Smooth muscle cell (in vitro differentiated cells): ENCODE results near the gene PDE2A. TPM values are rescaled to one million over a fixed set of nuclear protein-coding genes. Genes with fewer than 3 reads are reported as not detected.

Experiments
- DNase-seq: peaks from one replicate; lab custom pipeline; 2025; ENCODE audit not compliant: unreplicated experiment; lab: John Stamatoyannopoulos, UW
- H2AFZ ChIP-seq: fragments of 200-600 bp; sonication (generic); 2 replicates; pipeline ENCODE4 v1.6.0; 2016; ENCODE audit warnings: antibody characterized with exemption, low read depth, mild to moderate bottlenecking
- H3F3A ChIP-seq: fragments of 200-600 bp; sonication (generic); 2 replicates; pipeline ENCODE4 v1.6.0; 2017; ENCODE audit warnings: antibody characterized with exemption, low read depth
- H3K27ac ChIP-seq: fragments of 200-600 bp; sonication (generic); 2 replicates; pipeline ENCODE4 v1.5.1; 2016; ENCODE audit warnings: low read depth, mild to moderate bottlenecking
- H3K27me3 ChIP-seq: fragments of 200-600 bp; sonication (generic); 2 replicates; pipeline ENCODE4 v1.6.1; 2016; ENCODE audit warnings: low read depth, mild to moderate bottlenecking
- H3K36me3 ChIP-seq: fragments of 200-600 bp; sonication (generic); 2 replicates; pipeline ENCODE4 v1.5.1; 2016; ENCODE audit warnings: low read depth
- H3K4me1 ChIP-seq: fragments of 200-600 bp; sonication (generic); 2 replicates; pipeline ENCODE4 v1.5.1; 2016; ENCODE audit warnings: low read depth
- H3K4me2 ChIP-seq: fragments of 200-600 bp; sonication (generic); 2 replicates; pipeline ENCODE4 v1.6.0; 2016; ENCODE audit warnings: mild to moderate bottlenecking
- H3K4me3 ChIP-seq: fragments of 200-600 bp; sonication (generic); 2 replicates; pipeline ENCODE4 v1.5.1; 2016; ENCODE audit warnings: mild to moderate bottlenecking
- H3K79me2 ChIP-seq: fragments of 200-600 bp; sonication (generic); 2 replicates; pipeline ENCODE4 v1.6.0; 2016; ENCODE audit warnings: low read depth, mild to moderate bottlenecking
- H3K9ac ChIP-seq: fragments of 200-600 bp; sonication (generic); 2 replicates; pipeline ENCODE4 v1.6.0; 2016; ENCODE audit warnings: low read depth
- H3K9me3 ChIP-seq: fragments of 200-600 bp; sonication (generic); replicated peaks from 2 replicates; pipeline ENCODE4 v1.5.1; 2016; ENCODE audit warnings: low read depth
- H4K20me1 ChIP-seq: fragments of 200-600 bp; sonication (generic); 2 replicates; pipeline ENCODE4 v1.6.0; 2016; ENCODE audit warnings: low read depth
- CTCF ChIP-seq: fragments of 200-600 bp; sonication (generic); IDR thresholded peaks from 2 replicates; pipeline ENCODE4 v1.5.1; 2017; ENCODE audit warnings: borderline replicate concordance, mild to moderate bottlenecking, antibody characterized with exemption; ENCODE audit not compliant: insufficient read depth, poor library complexity, severe bottlenecking
- WGBS: methylation state at CpG from one replicate; pipeline ENCODE4 v1.1.7; 2016; ENCODE audit warnings: low lambda C conversion rate; 5-methylcytosine and 5-hydroxymethylcytosine counted together
- polyA plus RNA-seq: library from polyadenylated mRNA; unstranded; fragments of >200 nt; fragmentation: Nextera tagmentation; extraction: Ambion mirVana; gene quantifications from 2 replicates; pipeline ENCODE4 v1.2.1, GENCODE V29; 2016
- total RNA-seq: library from RNA; depleted of rRNA; stranded (reverse); fragments of >200 nt; gene quantifications from 2 replicates; pipeline ENCODE4 v1.2.3, GENCODE V29; 2014

The PDE2A gene
- total and polyA plus RNA-seq, 2 experiments from 2014 or later: 1.0 TPM; not detected in 1

GRCh38 chr11:72682238-72682857 lies 8.1 kb upstream of the PDE2A start:
- 94% methylated on average over 5 of the region's 5 CpGs for WGBS
- Histone ChIP-seq H3K27me3 (peaks cover 7% of the 10 kb centered on the region), H3K27ac (no peak overlapping the region), H3K79me2 (no peaks in the 10 kb centered on the region), H4K20me1 (peaks cover 41% of the 10 kb centered on the region), H3K4me1 (peaks cover 6% of the 10 kb centered on the region), H3K36me3 (no peaks in the 10 kb centered on the region), H3K9me3 (no peaks in the 10 kb centered on the region), H3F3A (peaks cover 9% of the 10 kb centered on the region), H3K9ac (no peak overlapping the region), H3K4me3 (no peak overlapping the region), H2AFZ (no peak overlapping the region), H3K4me2 (no peak overlapping the region)
- DNase-seq: no peak
- TF ChIP-seq CTCF: no peak

GRCh38 chr11:72681226-72682153 lies 7.3 kb upstream of the PDE2A start:
- WGBS: 68% methylated on average over 17 of the region's 17 CpGs
- H3K36me3 ChIP-seq: no peaks in the 10 kb centered on the region
- no peaks in the 10 kb centered on the region for H3K9me3 ChIP-seq
- H3K9ac ChIP-seq: no peak overlapping the region
- H4K20me1 ChIP-seq: peaks cover 35% of the 10 kb centered on the region
- H3K4me2 ChIP-seq: no peak overlapping the region
- H3F3A ChIP-seq: peaks cover 5% of the 10 kb centered on the region
- no peaks in the 10 kb centered on the region for H3K79me2 ChIP-seq
- no peak for TF ChIP-seq CTCF
- no peak overlapping the region for H2AFZ ChIP-seq
- H3K27me3 ChIP-seq: peaks cover 14% of the 10 kb centered on the region
- peaks cover 12% of the 10 kb centered on the region for H3K4me1 ChIP-seq
- no peak overlapping the region for H3K4me3 ChIP-seq
- no peak overlapping the region for H3K27ac ChIP-seq
- no peak for DNase-seq

GRCh38 chr11:72680624-72681158 lies 6.5 kb upstream of the PDE2A start:
- Histone ChIP-seq H3F3A (peaks cover 5% of the 10 kb centered on the region), H3K79me2 (no peaks in the 10 kb centered on the region), H3K4me2 (no peak overlapping the region), H3K27ac (no peak overlapping the region), H3K36me3 (no peaks in the 10 kb centered on the region), H3K4me3 (no peak overlapping the region), H3K9me3 (no peaks in the 10 kb centered on the region), H3K9ac (no peak overlapping the region), H2AFZ (no peak overlapping the region), H3K27me3 (peaks cover 20% of the 10 kb centered on the region), H4K20me1 (peaks cover 32% of the 10 kb centered on the region), H3K4me1 (peaks cover 12% of the 10 kb centered on the region)
- 87% methylated on average over 6 of the region's 6 CpGs for WGBS
- no peak for TF ChIP-seq CTCF
- DNase-seq: no peak
